Measurements from ENCODE around the gene HIBADH.

The HIBADH gene

DNA sequence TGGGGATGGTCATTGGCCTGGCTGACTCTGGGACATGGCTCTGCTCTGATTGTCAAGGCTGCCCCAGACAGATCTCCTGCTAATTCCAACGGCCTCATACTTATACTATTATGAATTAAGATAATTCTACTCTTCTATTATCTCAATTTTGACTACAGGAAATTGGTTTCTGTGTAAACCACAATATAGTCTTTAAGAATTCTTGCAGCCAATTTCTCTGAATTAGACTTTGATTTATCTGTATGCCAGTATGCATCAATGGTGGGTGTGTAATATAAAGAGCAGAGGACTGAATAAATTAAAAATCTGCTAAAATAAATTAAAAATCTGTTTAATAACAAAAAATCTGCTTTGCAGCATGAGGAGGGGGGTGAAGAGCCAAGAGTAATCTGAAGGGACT is 27.0 kb downstream of the HIBADH start:
- no peak for DNase-seq

DNA sequence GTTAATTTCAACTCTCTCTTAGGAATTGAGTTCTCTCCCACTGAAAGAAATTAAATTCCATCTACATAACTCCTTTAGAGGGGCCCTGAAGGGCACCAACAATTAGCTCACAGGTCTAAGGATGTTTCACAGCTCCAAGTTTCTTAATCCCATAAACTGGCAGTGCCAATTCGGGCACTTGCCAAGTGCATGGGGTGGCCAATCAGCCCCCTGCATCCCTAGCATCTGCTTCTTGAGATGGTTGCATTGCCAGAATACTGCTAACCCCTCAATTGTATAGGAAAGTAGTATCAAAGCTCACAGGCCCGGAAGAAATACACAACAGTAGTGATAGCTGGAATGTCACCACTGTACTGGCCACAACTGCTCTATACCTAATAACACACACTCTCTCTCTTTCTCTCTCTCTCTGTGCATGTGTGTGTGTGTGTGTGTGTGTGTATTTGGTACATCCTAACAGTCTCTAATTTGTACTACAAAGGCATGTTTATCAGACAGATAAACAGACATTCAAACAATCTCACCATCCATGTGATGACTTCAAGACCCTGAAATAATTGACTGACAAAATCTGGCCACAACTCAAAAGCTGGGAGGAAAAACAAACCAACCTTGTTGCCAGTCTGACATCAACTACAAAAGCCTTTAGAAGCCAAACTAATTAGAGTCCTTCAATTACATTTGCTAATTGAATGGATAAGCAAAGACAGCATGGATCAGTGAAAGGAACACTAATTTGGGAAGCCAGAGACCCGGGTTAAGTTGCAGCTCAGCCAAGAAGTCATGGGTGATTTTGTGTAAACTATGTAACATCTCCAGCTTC is 27.8 kb downstream of the HIBADH start:
- DNase-seq: no peak

DNA sequence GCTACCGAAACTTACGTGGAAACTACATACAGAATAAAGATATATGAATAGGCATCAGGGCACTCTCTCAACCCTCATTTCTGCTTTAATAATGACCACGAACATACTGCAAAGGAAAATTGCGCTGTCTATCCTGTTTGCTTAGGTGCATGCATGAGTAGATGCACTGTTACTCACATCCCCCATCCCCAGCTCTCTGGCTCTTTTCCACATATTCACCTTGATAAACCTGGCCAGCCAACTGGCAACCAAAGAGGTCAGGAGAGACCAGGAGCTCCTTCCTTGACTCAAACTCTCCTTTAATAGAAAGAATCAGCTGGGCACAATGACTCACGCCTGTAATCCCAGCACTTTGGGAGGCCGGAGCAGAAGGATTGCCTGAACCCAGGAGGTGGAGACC is 29.6 kb downstream of the HIBADH start:
- no peak for DNase-seq

DNA sequence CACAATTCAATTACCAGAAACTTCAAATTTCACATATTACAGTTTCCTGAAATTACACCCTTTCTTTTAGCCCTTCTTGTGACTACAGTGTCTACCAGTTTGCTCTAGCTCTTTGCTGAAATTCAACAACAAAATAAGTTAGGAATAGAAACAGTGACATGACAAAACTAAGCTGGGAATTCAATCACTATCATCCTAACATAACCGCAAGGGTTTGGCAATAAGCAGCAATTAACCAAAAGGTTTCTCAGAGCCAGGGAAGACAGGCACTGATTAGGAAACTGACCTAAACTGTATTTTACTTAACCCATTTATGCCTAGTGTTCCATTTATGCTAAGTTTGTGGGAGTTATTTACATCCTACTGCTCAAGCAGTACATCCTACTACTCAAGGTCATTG is 31.3 kb downstream of the HIBADH start:
- DNase-seq: no peak

DNA sequence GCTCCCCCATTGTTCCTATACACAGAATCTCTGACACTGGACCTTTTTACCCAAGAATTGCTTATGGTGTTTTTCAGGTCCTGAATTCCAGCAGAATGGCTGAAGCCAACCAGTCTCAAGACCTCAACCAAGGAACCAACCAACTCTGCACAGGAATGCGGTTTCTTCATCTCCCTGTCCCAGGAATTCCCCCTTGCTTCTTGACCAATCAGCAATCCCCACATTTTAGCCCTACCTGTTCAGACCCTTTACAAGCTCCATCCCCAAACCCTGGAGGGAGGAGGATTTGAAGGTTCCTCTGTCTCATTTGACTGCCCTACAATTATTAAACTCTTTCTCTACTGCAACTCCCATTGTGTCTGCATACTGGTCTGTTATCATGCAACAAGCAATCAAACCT is 35.5 kb downstream of the HIBADH start:
- DNase-seq: no peak

DNA sequence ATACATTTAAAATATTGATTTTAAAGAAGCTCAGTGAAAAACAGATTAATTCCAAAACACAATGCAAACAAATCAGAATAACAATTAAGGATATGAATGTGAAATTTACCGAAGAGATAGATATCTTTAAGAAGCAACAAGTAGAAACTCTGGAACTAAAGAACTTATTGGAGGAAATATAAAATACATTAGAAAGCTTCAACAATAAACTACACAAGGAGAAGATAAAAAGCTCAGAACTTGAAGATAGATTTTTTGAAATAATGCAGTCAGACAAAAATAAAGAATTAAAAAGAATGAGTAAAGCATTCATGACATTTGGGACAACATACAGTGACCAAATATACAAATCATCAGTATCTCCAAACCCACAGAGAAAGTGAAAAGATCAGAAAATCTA is 43.2 kb downstream of the HIBADH start:
- no peak for DNase-seq

DNA sequence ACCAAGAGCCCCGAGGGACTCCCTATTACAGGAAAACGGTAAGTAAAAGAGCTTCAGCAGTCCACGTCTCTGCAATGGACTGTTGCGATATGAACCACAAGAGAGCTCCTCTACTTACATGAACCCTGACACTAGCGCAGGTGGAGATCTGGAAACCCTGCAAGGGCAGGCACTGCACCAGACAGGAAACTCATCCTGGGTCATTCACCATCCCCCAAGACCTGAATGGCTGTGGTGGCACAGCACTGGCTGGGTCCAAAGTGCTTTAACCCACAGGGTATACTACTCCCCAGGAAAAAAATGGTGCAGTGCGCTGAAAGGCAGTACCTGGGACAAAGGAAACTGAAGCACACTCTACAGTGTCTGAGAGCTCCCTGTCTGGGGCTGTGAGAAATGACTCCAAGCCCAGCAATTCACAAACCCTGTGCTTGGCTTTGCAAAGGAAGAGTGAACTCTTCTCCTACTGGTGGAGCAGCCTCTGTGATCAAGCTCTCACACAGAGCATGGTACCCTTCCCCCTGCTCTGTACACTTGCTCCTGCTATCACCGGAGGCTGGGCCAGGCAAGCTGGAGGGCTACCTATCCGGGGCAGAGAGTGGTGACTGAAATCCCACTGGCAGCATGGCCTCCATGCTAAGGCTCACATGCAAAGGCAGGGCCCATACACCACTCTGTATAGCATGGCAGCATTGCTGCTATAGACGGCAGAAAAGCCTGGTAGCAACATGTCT is 44.9 kb downstream of the HIBADH start:
- DNase-seq: no peak

DNA sequence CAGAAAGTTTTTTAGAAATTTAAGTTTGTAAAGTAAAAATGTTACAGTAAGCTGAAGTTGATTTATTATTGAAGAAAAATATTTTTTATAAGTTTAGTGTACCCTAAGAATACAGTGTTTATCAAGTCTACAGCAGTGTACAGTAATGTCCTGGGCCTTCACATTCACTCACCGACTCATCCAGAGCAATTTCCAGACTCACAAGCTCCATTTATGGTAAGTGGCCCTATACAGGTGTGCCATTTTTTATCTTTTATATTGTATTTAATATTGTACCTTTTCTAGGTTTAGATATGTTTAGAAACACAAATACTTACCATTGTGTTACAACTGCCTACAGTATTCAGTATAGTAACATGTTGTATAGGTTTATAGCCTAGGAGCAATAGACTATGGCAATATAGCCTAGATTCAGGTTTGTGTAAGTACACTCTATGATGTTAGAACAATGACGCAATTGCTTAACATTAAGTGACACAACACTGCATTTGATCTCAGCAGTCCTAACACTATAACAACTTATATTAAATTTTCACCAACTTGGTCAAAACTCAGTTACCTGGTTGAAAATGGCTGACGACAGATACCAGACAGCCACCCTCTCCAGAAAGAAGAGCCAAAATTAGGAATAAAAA is 45.7 kb downstream of the HIBADH start:
- DNase-seq: no peak

DNA sequence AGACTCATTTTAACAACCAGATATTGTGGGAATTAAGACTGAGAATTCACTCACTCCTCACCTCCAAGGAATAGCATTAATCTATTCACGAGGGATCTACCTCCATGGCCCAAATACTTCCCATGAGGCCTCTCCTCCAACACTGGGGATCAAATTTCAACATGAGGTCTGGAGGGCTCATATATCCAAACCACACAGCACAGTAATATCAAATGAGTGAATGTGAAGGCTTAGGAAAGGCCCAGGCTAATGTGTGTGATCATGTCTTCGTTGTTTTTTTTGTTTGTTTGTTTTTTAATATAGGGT is 46.5 kb downstream of the HIBADH start:
- no peak for DNase-seq

DNA sequence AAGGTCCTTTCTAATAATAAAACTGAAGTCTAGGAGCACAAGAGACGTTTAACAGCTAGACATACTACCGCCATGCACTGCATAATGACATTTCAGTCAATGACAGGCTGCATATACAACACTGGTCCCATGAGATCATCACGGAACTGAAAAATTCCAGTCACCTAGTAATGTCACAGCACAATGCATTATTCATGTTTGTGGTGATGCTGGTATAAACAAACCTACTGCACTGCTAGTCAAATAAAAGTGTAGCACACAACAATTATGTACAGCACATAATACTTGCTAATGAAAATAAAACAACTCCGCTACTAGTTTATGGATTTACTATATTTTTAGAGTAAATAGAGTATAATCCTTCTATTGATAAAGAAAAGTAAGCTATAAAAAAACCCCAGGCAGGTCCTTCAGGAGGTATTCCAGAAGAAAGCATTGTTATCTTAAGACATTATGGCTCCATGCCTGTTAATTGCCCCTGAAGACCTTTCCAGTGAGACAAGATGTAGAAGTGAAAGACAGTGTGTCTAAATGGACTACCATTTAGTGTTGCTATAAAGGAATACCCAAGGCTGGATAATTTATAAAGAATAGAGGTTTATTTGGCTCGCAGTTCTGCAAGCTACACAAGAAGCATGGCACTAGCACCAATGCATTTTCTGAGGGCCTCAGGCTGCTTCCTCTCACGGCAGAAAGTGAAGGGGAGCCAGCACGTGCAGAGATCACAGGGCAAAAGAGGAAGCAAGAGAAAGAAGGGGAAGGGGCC is 47.1 kb downstream of the HIBADH start:
- peak in 1 of 4 experiments; percentile 2 for DNase-seq

DNA sequence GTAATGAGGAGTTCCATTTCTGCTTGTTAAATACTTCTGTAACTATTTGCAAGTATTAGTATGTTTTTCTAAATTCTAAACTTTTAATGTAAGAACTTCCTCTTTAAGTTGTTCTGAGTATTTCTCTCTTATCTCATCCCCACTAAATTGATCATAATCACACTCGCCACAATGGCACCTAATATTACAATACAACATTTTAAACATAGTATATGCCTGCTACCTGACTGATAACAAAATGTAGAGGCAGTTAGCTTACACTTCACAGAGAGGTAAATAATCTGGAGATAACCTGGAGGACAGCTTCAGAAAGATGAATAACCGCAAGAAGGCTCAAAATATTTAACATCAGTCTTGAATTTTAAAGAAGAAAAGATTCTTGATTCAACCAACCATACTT is 48.6 kb downstream of the HIBADH start:
- no peak for DNase-seq

DNA sequence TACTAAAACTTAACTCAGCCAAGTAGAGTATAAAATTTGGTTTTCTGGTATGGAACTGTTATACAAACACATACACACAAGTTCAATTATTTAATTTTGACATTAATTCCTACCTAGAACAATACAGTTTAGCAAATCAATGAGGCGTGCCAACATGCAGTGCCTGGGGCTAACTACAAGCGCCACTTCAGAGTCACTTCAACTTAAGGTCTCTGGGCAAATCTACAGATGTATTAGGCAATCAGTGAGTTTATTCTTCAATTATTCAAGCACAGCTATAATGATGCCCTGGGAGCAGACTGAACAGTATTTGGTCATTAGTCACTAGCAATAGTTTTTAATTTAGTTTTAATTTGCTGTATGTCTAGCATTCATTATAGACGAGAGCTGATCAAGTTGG is 51.6 kb downstream of the HIBADH start:
- DNase-seq: no peak

DNA sequence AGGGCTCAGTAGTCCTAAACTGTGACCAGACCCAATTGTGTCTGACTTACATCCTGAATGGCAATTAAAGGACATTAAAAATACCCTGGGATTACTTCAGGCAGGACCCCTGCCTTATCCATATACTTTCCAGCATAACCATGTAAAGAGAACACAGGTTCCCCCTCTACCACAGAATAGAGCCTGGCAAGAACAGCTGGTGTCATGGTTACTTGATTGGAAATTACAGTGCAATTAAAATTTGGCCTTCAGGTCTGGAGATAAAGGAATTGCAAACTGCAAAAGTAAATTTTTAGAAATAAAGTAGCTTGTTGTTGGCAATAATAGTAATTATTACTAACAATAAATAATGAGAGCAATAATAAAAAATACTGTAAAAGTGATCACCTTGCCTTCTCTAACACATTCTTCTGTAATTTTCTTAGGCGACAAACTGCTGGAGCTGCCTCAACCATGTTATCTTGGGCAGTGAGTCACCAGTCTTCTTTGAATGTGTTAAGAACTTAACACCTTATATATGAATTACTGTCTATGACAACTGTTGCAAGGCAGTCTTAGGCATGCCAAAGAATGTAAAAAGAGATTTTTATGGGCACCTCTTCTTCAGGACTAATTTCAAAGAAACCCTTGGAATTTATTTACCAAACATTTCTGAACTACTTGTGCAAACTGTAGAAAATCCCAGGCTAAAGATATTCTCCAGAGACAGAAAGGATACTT is 53.7 kb downstream of the HIBADH start:
- no peak for DNase-seq

DNA sequence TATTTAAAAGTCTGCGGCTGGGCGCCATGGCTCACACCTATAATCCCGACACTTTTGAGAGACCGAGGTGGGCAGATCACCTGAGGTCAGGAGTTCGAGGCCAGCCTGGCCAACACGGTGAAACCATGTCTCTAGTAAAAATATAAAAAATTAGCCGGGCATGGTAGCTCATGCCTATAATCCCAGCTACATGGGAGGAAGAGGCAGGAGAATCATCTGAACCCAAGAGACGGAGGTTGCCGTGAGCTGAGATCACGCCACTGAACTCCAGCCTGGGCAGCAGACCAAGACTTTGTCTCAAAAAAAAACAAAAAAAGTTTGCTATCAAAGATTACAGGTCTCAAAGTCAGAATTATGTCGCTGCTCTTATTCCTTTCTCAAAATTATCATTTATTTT is 55.5 kb downstream of the HIBADH start:
- no peak for DNase-seq

DNA sequence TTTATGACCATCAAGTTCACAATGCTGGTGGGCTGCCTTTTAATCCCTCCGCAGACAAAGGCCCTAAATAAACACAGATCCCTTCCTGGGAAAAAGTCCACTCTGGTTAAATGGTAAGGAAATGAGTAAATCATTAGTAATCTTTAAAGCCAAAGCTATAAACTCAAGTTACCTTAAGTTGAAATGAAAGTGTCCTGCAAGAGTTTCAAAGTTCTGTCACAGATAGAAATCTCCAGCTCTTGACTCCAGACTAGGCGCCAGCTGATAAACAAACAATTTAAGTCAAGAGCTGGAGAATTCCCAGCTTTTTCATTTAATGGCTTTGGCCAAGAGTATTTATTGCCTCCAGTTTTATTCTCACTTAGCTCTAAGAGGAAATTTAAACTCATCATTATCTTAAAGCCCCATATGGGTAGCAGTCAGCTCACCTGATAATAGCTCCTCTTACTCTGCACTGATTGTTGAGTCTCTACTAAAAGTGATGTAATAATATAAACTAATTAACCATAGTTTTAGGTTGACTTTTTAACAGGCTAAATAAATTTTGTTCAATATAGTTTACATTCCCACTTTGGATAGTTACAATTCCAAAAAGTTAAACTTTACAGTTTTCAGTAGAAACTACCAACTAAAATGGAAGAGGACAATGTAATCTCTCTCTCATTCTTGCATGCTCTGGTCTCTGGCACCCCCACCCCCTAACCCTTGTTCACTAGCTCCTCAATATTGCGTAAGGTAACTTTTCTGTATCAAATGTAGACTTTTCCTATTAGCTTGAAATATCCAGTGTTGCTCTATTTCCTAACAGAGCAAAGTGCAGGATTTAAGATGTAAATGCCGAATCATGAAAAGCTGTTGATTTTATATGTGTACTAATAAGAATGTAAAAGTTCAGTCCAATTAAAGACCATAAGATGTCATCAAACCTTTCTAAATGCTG is 56.1 kb downstream of the HIBADH start:
- no peak for DNase-seq

DNA sequence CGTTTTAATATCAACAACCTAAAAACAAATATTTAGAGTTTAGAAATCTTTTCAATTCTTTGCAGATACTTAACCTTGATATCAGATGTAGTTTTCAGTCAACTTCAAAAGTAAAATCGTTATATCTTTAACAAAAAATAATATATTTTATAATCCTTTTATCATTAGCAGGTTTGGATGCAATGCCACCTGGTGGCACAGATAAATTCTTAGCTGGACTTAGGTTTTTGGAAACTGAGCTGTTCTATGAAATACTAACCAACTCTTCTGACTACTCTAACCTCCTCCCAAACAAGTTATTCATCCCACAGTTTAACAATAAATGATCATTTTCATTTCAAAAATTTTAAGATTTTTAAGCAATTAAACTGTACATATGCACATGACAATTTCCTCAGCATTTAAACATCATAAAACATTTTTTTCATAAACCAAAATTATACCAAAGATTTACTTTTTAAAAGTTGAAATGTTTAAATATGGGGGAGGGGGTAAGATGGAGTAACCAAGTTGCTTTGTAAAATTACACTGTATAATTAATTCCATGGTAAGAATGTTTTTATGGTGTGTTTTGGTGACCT is 56.9 kb downstream of the HIBADH start:
- DNase-seq: peak; percentile 1 to 31 (median 24)

DNA sequence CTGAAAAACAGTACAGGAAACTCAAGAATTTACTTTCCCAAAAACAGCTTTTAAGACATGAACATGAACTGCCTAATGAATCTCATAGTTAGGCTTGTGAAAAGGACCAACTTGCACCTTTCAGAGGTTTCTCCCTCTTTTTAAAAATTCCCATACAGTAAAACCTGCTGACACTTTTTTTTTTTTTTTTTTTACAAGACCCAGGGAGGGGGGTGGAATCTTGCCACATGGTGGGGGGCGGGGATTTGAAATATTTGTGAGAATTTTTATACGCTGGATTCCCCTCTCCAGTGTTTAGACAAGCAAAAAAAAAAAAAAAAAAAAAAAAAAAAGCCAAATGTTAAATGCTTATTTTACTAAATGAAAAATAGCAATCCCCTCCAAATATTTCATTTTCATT is 57.4 kb downstream of the HIBADH start:
- no peak for DNase-seq

DNA sequence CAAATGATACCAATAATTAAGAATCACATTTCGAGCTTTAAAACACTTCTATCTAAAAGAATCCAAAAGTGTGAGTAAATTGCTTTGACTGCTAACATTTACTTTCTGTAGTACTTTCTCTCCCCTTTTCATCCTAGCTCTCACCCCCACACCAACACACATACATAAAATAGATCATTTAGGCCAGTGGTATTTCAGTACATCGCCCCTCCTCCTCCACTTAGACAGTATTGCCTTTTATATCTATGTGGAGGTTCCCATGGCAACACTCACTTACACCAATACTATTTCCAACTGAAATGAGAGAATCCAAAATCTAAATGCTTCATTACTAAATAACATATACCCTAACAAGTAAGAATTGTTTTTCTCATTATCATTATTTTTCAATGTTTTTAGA is 58.9 kb downstream of the HIBADH start:
- DNase-seq: no peak

DNA sequence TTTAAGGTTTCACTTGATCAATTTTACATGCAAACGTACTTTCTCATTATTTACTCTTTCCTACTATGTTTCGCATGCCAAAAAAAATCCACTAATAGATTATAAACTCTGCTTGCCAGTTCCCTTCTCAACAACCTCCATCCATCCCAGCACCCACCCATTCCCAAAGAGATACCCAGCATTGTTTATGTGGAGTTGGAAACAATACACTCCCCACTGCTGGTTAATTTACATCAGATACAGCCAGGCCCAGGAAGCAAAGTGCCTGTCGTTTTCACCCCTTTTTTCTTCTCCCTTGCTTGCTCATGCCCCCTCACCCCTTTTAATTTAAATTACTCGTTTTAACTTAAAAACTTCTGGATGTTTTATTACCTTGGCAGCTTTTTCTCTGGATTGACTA is 59.9 kb downstream of the HIBADH start:
- DNase-seq: no peak

DNA sequence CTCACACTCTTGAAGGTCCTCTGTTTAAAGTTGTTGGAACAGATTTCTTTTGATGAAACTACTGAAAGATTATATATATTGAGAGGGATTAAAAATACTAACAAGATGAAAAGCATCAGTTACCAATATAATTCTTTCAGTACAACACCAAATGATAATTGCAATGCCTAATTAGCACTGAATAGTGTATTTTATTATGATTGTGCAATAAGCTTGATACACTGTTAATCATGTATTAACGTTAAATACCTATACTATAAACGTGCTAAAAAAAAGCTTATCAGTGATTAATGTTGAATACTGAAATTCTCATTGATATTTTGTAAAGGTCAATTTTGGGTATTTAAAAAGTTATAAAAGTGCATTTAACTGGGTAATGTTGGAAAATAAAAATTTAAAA is 61.5 kb downstream of the HIBADH start:
- DNase-seq: no peak

DNA sequence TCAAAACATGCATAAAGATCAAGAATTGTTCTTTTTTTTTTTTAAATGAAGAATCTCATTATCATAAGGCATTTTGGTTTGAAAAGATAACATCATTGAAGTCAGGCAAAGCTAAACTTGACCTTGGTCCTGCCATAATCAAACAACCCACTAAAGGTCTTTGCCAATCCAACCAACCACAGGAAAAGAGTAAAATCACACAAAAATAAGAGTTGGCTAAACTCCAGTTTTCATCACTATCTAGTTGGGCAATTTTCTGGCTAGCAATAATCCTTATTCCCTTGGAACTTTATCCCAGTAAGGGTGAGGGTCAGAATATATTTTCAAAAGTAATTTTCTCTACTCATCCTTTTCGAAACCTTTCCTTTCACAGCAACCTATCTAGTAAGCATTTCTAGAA is 62.4 kb downstream of the HIBADH start:
- no peak for DNase-seq
